ENCODE data around the gene GANC. TPM values are rescaled to one million over a fixed set of nuclear protein-coding genes. Genes with fewer than 3 reads are reported as not detected.

Gene GANC
- polyA plus RNA-seq, 3 donors from 2014 or later, result 4.0 to 13.0 (median 9.6) TPM

DNA sequence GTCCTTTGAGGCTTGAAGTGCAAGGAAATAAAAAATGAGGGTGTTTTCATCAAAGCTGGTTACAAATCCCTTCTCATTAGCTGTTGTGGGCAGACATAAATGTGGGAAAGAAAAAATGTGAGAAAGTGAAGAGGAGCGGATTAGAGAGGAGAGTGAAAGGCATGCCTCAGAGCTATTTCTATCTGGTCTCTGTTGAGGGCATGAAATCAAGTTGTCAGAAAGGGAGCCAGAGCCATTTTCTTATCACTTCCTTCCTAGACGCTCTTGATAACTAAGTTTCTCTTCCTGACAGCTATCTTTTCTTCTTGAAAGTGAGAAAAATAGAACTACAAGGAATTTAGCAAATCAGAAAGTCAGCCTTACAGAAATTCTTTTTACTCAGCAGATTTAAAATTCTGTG lies 65.5 kb downstream of the GANC start:
- no peak overlapping the region for H3K27ac Mint-ChIP-seq
- DNase-seq, result no peak
- peaks cover 0 to 3% (median 0%) of the 10 kb centered on the region in 3 donors for H3K27me3 Mint-ChIP-seq (ENCODE audit: low read depth in 3 of 3)
- peaks cover 6 to 21% (median 12%) of the 10 kb centered on the region in 6 donors for H3K9me3 Mint-ChIP-seq
- peaks cover 11 to 32% (median 30%) of the 10 kb centered on the region in 3 donors for H3K36me3 Mint-ChIP-seq
- H3K4me3 Mint-ChIP-seq, result no peak overlapping the region
- H3K4me1 Mint-ChIP-seq, result no peaks in the 10 kb centered on the region

DNA sequence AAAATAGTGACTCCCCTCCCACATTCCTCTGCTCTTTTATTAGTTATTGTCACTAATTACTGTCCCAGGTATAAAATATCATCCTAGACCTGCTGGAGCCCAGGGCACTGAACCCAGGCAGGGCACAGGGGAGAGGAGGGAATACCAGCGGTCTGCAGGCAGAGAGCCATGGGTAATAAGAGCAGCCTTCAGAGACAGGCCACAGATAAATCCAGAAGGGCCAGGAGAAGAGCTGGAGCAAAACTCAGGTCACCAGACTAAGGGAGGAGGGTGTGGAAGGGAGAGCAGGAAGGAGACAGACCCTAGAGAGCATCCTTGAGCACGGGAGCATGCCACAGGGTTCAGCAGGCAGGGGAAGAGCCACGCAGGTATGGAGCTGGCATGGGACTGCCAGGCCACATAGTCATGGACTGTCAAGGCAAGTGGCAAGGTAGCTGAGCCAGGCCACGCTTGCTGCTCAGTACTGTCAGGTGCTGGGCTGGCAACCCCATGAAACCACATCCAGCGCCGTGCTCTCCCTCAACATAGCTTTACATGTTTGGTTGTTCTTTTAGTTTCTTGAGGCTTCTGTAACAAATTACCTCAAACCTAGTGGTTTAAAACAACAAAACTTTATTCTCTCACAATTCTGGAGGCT lies 70.7 kb downstream of the GANC start:
- Mint-ChIP-seq H3K9me3 (no peaks in the 10 kb centered on the region), H3K4me3 (no peak overlapping the region), H3K4me1 (no peaks in the 10 kb centered on the region), H3K27ac (no peak overlapping the region), H3K27me3 (ENCODE audit: low read depth in 3 of 3) (no peaks in the 10 kb centered on the region), H3K36me3 (peaks cover 4 to 30% (median 21%) of the 10 kb centered on the region in 3 donors)
- DNase-seq, result no peak

DNA sequence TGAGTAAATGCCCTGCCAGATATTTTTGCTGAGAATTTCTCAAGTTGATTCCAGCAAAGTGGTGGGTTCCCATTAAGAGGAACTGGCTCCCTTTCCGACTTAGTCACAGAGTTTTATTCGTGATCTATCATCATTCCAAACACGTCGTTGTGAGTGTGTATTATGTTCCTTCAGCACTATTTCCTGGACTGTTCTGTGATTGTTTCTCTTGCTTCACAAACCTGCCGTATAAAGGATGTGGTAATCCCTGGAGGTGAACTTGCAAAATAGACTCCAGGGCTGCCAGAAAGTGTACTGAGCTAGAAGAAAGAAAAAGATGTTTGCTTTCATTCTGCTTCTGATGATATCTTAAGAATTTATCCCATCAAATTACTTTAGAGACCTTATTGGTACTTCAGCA lies 71.8 kb downstream of the GANC start:
- Mint-ChIP-seq H3K9me3 (no peaks in the 10 kb centered on the region), H3K27ac (no peak overlapping the region), H3K27me3 (ENCODE audit: low read depth in 3 of 3) (no peaks in the 10 kb centered on the region), H3K4me3 (no peak overlapping the region), H3K36me3 (peaks cover 4 to 33% (median 20%) of the 10 kb centered on the region in 3 donors), H3K4me1 (no peaks in the 10 kb centered on the region)
- no peak for DNase-seq

DNA sequence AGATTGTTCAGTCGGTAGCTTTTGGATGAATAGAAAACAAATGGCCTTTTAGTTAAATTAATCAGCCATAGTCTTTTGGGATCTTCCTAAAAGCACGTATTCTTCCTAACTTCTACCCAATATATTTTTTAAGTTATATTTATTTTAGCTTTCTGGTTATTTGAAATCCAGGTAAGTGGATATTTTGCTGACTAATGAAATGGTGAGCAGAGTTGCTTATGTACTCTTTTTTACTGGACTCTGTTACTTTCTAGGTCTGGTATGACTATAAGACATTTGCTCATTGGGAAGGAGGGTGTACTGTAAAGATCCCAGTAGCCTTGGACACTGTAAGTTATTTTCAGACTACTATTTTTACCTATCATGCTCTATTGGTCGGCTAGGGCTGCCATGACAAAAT lies 72.5 kb downstream of the GANC start:
- Mint-ChIP-seq H3K4me1 (no peaks in the 10 kb centered on the region), H3K9me3 (no peaks in the 10 kb centered on the region), H3K36me3 (peaks cover 8 to 34% (median 18%) of the 10 kb centered on the region in 3 donors), H3K4me3 (no peak overlapping the region), H3K27ac (no peak overlapping the region), H3K27me3 (ENCODE audit: low read depth in 3 of 3) (no peaks in the 10 kb centered on the region)
- DNase-seq, result no peak

DNA sequence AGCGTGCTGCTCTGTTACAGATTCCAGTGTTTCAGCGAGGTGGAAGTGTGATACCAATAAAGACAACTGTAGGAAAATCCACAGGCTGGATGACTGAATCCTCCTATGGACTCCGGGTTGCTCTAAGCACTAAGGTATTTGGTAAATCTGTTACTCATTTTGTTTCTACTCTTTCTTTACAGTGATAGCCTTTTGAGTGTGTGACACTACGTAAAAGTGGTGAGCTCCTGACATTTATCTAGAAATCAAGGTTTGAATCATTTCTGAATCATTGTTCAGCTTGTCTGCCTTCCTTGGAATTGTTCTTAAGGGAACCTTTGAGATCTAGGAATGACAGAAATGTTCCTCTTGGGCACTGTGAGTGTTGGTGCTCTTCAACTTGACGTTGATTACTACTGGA lies 75.1 kb downstream of the GANC start:
- Mint-ChIP-seq H3K27me3 (ENCODE audit: low read depth in 3 of 3) (no peaks in the 10 kb centered on the region), H3K36me3 (peaks cover 22 to 49% (median 34%) of the 10 kb centered on the region in 3 donors), H3K9me3 (no peaks in the 10 kb centered on the region), H3K27ac (no peak overlapping the region), H3K4me3 (no peak overlapping the region), H3K4me1 (no peaks in the 10 kb centered on the region)
- DNase-seq, result no peak

DNA sequence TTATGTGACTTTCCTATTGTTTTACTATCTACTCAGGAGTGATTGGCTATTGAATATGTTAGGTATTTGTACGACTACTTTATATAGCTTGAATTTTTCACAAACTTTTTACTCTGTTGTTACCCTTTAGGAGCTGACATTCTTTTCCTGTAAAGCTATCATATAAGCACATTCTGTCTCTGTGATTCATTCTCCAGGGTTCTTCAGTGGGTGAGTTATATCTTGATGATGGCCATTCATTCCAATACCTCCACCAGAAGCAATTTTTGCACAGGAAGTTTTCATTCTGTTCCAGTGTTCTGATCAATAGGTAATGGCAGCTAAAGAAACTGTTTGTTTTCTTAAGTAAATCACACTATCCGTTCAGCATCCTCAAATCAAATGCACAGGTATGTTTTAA lies 76.2 kb downstream of the GANC start:
- DNase-seq, result no peak
- peaks cover 27 to 54% (median 37%) of the 10 kb centered on the region in 3 donors for H3K36me3 Mint-ChIP-seq
- no peaks in the 10 kb centered on the region for H3K9me3 Mint-ChIP-seq
- no peak overlapping the region for H3K27ac Mint-ChIP-seq
- H3K27me3 Mint-ChIP-seq (ENCODE audit: low read depth in 3 of 3), result no peaks in the 10 kb centered on the region
- no peak overlapping the region for H3K4me3 Mint-ChIP-seq
- no peaks in the 10 kb centered on the region for H3K4me1 Mint-ChIP-seq

DNA sequence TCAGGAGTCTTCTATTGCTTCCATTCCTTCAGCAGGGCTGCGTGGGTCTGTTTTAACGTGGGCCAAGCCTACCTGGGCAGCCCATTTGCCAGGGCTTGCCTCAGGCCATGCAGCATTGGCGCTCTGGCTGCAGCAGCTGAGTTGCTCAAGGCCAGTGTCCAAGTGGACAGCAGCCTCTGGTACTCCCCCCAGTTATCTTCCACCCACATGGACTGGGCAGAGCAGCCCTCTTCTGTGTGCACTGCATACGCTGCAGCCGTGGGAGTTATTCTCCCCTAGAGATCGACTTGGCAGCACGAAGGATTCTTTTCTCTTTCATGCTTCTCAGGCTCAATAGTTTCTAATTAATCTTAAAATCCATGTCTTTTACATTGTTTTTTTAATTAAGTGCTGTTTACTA lies 79.4 kb downstream of the GANC start:
- Mint-ChIP-seq H3K27me3 (ENCODE audit: low read depth in 3 of 3) (no peaks in the 10 kb centered on the region), H3K27ac (no peak overlapping the region), H3K9me3 (no peaks in the 10 kb centered on the region), H3K4me1 (no peaks in the 10 kb centered on the region), H3K4me3 (no peak overlapping the region), H3K36me3 (peaks cover 23 to 39% (median 26%) of the 10 kb centered on the region in 3 donors)
- DNase-seq, result no peak

DNA sequence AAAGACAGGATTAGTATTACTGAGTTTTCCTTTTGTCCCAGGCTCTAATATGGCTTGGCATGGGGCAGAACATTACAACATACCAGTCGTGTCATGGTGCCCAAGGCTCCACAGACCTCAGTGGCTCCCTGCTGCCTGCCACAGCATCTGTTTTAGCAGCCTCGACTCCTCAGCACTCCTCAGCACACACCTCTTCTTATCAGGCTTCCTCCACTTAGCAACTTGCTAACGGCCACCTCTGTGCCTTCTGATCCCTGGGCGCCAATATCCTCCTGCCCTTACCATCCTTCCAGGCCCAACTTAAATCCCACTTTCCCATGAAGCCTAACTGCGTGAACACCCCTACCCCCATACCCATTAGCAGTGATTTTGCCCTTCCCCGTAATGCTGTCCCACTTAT lies 80.1 kb downstream of the GANC start:
- H3K36me3 Mint-ChIP-seq, result peaks cover 23 to 39% (median 26%) of the 10 kb centered on the region in 3 donors

DNA sequence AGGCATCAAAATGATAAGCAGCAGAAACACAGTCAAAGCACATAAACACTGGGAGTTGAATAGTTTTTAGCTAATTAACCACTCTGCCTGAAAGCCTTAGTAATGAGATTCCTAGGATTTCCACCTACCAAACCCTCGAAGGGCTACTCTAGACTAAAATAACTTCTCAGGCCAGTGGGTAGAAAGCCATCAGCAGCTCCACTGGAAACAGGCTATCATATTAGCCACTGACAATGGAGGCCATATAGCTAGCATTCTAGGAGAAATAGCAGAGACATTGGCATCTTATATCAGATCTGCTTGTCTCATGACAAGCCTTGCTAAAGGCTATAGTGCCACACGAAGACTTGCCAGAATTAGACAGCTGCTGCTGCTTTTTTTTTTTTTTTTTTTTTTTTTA lies 81.8 kb downstream of the GANC start:
- H3K27me3 Mint-ChIP-seq (ENCODE audit: low read depth in 3 of 3), result no peaks in the 10 kb centered on the region
- no peak overlapping the region for H3K27ac Mint-ChIP-seq
- no peak for DNase-seq
- H3K4me1 Mint-ChIP-seq, result no peaks in the 10 kb centered on the region
- no peak overlapping the region for H3K4me3 Mint-ChIP-seq
- no peaks in the 10 kb centered on the region for H3K9me3 Mint-ChIP-seq
- H3K36me3 Mint-ChIP-seq, result peaks cover 23 to 40% (median 30%) of the 10 kb centered on the region in 3 donors

More for the DNA sequence above, 80.1 kb downstream of the GANC start:
- no peak overlapping the region for H3K4me3 Mint-ChIP-seq
- no peaks in the 10 kb centered on the region for H3K27me3 Mint-ChIP-seq (ENCODE audit: low read depth in 3 of 3)
- H3K4me1 Mint-ChIP-seq, result no peaks in the 10 kb centered on the region
- H3K27ac Mint-ChIP-seq, result no peak overlapping the region
- no peak for DNase-seq
- no peaks in the 10 kb centered on the region for H3K9me3 Mint-ChIP-seq

DNA sequence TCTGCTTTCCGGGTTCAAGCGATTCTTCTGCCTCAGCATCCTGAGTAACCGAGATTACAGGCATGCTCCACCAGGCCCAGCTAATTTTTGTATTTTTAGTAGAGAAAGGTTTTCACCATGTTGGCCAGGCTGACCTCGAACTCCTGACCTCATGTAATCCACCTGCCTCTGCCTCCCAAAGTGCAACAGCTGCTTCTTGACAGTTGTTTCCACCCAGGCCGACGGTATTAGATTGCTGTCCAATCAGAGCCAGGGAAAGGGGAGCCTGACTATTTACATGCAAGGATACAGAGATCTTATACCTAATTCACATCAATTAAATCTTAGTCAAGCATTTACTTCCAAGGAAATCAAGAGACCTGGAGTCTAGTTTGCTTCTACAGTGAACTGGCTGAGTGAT lies 82.3 kb downstream of the GANC start:
- peaks cover 20 to 37% (median 30%) of the 10 kb centered on the region in 3 donors for H3K36me3 Mint-ChIP-seq

DNA sequence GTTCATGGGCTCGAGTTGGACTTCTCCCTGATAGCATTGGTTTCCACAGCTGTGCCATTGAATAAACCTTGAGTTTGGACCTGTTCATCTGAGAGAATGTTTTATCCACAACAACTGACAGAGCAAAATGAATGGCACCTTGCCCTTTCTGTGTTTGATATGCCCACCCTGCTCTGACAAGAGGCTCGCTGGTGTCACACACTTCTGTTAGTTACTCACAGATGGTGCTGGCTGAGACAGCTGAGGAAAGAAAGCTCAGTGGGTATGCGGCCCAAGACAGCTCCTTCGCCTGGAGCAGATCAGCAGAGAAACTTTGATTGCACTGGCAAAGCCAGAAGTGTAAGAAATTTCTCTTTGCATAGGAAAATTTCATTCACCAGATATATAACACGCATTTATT lies 83.8 kb downstream of the GANC start:
- Mint-ChIP-seq H3K27me3 (ENCODE audit: low read depth in 3 of 3) (no peaks in the 10 kb centered on the region), H3K36me3 (peaks cover 12 to 32% (median 20%) of the 10 kb centered on the region in 3 donors), H3K27ac (peak overlapping the region in 1 of 6 donors; percentile 37), H3K9me3 (no peaks in the 10 kb centered on the region), H3K4me3 (no peak overlapping the region), H3K4me1 (no peaks in the 10 kb centered on the region)
- DNase-seq, result no peak

More for the DNA sequence above, 82.3 kb downstream of the GANC start:
- Mint-ChIP-seq H3K27me3 (ENCODE audit: low read depth in 3 of 3) (no peaks in the 10 kb centered on the region), H3K27ac (no peak overlapping the region), H3K4me3 (no peak overlapping the region), H3K4me1 (no peaks in the 10 kb centered on the region), H3K9me3 (no peaks in the 10 kb centered on the region)
- DNase-seq, result no peak

DNA sequence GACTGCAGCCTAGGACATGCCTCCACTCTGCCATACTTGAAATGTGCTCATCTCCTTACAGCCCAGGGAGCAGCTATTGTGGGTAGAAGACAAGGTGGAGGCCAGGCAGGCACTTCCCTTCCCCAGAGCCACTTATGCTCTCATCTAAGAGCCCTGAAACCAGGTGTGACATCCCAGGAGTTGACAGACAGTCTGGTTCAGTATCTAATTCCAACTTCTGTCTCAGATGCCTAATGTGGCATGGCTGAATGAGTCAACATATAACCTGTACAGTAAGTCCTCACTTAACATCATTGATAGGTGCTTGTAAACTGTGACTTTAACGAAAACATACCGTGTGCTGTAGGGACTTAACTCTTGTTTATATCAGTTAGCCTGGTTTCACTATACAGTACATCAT lies 85.1 kb downstream of the GANC start:
- DNase-seq, result no peak
- H3K9me3 Mint-ChIP-seq, result no peaks in the 10 kb centered on the region
- H3K4me3 Mint-ChIP-seq, result no peak overlapping the region
- peaks cover 4 to 24% (median 15%) of the 10 kb centered on the region in 3 donors for H3K36me3 Mint-ChIP-seq
- H3K27me3 Mint-ChIP-seq (ENCODE audit: low read depth in 3 of 3), result no peaks in the 10 kb centered on the region
- no peak overlapping the region for H3K27ac Mint-ChIP-seq
- no peaks in the 10 kb centered on the region for H3K4me1 Mint-ChIP-seq

DNA sequence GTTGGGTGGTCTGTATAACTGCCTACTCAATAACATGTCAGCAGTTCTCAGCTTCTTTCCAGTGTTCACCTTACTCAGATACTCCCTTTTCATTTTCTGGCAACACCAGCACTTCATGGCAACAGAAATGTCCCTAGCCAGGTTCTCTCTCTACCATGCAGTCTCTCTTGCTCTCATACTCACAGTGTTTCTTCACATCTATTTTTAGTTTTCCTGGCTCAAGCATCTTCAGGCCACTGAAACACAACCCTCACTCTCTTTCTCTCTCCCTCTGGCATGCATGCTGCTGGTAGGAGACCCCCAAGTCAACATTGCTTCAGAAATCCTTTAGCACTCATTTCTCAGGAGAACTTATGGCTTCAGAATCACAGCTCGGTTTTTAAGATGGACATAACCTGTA lies 86.2 kb downstream of the GANC start, which contains the start of gene CAPN3:
TSS of gene CAPN3 (plus strand) at position 253 of the 400 bp plus-strand sequence. CDS start 305 bp downstream, outside the sequence.
- Mint-ChIP-seq H3K9me3 (no peaks in the 10 kb centered on the region), H3K4me3 (no peak within 1 kb of the TSS), H3K27me3 (ENCODE audit: low read depth in 3 of 3) (no peaks in the 10 kb centered on the region), H3K27ac (peak within 1 kb of the TSS in 1 of 6 donors; percentile 35), H3K4me1 (no peaks in the 10 kb centered on the region), H3K36me3 (peaks cover 0 to 14% (median 7%) of the 10 kb centered on the region in 3 donors)
- DNase-seq, result no peak

DNA sequence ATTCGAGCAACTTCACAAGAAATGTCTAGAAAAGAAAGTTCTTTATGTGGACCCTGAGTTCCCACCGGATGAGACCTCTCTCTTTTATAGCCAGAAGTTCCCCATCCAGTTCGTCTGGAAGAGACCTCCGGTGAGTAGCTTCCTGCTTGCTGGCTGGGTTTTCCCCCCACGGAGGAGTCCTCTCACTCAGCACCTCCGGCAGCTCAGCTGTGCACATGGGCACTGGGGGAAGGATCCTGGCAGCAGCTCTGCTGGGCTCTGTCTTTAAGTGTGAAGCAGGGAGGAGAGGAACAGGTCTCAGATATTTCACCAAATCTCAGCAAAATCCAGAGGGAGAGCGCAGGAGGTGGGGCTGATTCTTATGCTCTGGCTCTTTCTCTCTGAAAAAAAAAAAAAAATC lies 87.0 kb downstream of the GANC start:
- H3K4me3 Mint-ChIP-seq, result no peak overlapping the region
- DNase-seq, result no peak
- no peaks in the 10 kb centered on the region for H3K4me1 Mint-ChIP-seq
- peaks cover 0 to 11% (median 7%) of the 10 kb centered on the region in 3 donors for H3K36me3 Mint-ChIP-seq
- no peaks in the 10 kb centered on the region for H3K27me3 Mint-ChIP-seq (ENCODE audit: low read depth in 3 of 3)
- H3K27ac Mint-ChIP-seq, result no peak overlapping the region
- H3K9me3 Mint-ChIP-seq, result no peaks in the 10 kb centered on the region

All from immature natural killer cell (primary cell).